Activated T-cell treated with anti-CD3 and anti-CD28 coated beads for 1 hour (primary cell): ENCODE results near the gene UBD.

Experiments
- DNase-seq: peaks from one replicate; pipeline ENCODE4 v3.0.0-alpha.2; 2020; ENCODE audit warnings: low read depth

The UBD gene

GRCh38 chr6:29559524-29560287 is at the start of gene UBD:
Gene UBD, minus strand, starts transcription at chr6:29559732. Its CDS starts 31 bp downstream, at chr6:29559701.
- DNase-seq = no peak

- DNase-seq = no peak
These were observed 48.6 kb upstream of the UBD start for GRCh38 chr6:29608131-29608530.

GRCh38 chr6:29603930-29604329 is 44.4 kb upstream of the UBD start:
- no peak for DNase-seq

GRCh38 chr6:29603456-29603855 is 43.9 kb upstream of the UBD start:
- no peak for DNase-seq

GRCh38 chr6:29602564-29603361 is 43.2 kb upstream of the UBD start:
- DNase-seq = no peak

GRCh38 chr6:29598172-29598747 is 38.7 kb upstream of the UBD start:
- DNase-seq = no peak

- no peak for DNase-seq
These were observed 37.7 kb upstream of the UBD start for GRCh38 chr6:29597184-29597583.

GRCh38 chr6:29596381-29596900 is 36.9 kb upstream of the UBD start:
- no peak for DNase-seq

- DNase-seq = no peak
These were observed 33.8 kb upstream of the UBD start for GRCh38 chr6:29593199-29593855.

- DNase-seq = no peak
These were observed 32.1 kb upstream of the UBD start for GRCh38 chr6:29591677-29592076.

GRCh38 chr6:29590218-29590808 is 30.8 kb upstream of the UBD start:
- DNase-seq = no peak

- DNase-seq = peak; percentile 32
These were observed 30.0 kb upstream of the UBD start for GRCh38 chr6:29589423-29590048.

- no peak for DNase-seq
These were observed 25.3 kb upstream of the UBD start, which contains the start of gene OR2H2 for GRCh38 chr6:29584821-29585220. Gene OR2H2, plus strand, starts transcription at chr6:29585121. Its CDS starts 2,824 bp downstream, at chr6:29587945.

GRCh38 chr6:29577544-29577943 is 18.0 kb upstream of the UBD start:
- DNase-seq = no peak

GRCh38 chr6:29576056-29576455 is 16.5 kb upstream of the UBD start:
- no peak for DNase-seq

- no peak for DNase-seq
These were observed 8.5 kb upstream of the UBD start for GRCh38 chr6:29567991-29568390.

- no peak for DNase-seq
These were observed 8.0 kb upstream of the UBD start for GRCh38 chr6:29567541-29567940.

GRCh38 chr6:29566856-29567255 is 7.3 kb upstream of the UBD start:
- DNase-seq = no peak

- DNase-seq = no peak
These were observed 5.3 kb upstream of the UBD start for GRCh38 chr6:29564875-29565274.

GRCh38 chr6:29563435-29563965 is 4.0 kb upstream of the UBD start:
- no peak for DNase-seq

- no peak for DNase-seq
These were observed 2.2 kb upstream of the UBD start for GRCh38 chr6:29561606-29562181.
